NCI-H345 treated with DMSO at 0.1 percent for 48 hours (cell line): Measurements from ENCODE around the gene TUBA3D.
"Not testable (repeated sequence)": the region's sequence is repeated elsewhere in the genome, so short reads cannot be mapped to it uniquely, and the experiment has no call there.

Experiments
- DNase-seq: peaks from one replicate; lab custom pipeline; 2025; ENCODE audit not compliant: unreplicated experiment; lab: John Stamatoyannopoulos, UW

Gene TUBA3D

DNA sequence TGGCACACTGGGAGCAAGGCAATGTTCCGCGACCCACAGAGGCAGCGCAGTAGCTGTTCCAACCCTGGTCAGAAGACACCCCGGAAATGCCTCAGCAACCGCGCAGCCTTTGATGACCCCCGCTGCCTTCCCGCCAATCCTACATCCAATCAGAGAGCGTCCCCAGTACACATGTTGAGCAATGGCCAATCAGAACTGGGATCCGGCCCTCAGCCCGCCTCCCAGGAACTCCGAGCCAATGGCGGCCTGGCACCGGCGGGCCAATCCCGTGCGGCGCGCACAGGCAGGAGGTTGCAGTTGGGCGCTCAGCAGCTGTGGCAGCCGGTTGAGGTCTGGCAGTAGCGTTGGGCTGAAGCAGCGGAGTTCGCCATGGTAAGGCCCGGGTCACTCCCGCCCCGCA, at the start of gene TUBA3D:
Gene TUBA3D, plus strand, starts transcription at position 289 of the 400 bp plus-strand sequence. Its CDS starts 81 bp downstream, at position 370.
- no peak for DNase-seq

- no peak for DNase-seq
Measured at GRCh38 chr2:131426727-131427126, 49.2 kb upstream of the TUBA3D start.

GRCh38 chr2:131431336-131431735, 44.6 kb upstream of the TUBA3D start:
- DNase-seq, result no peak

- DNase-seq, result not testable (repeated sequence)
Measured at GRCh38 chr2:131440742-131441468, 35.0 kb upstream of the TUBA3D start.

DNA sequence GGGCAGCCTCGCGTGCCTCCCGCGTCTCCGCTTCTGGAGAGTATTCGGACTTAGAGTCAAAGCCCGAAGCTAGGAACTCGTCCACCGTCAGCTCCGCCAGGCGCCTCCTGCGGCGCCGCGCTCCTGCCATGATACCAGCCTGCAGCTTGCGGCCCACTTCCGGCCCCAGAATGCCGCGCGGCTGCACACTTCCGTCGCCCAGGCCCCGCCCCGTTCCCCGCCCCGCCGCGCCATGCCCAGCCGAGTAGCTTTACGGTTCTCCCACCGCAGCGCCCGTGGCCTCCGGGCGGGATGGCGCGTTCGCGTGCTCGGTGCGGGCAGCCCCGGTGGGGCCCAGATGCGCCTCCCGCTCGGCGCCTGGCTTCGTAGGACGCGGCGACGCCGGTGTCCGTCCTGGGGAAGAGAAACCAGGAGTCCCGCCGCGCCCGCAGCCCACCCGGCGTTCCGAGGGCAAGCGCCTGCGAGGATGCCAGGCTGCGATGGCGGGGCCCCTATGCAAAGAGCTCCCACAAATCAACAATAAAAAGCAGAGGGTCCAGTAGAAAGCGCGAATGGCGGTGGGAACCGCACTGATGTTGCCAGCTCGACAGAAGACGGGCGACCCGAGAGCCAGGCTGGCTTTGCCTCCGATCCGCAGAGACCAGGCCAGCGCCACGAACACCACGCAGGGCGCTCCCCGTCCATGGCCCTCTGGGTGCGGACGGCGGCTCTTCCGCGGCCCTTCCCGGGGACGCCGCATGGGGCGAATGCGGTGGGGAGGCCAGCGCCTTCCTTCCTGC, 31.0 kb upstream of the TUBA3D start:
- DNase-seq, result not testable (repeated sequence)

GRCh38 chr2:131445515-131445797, 30.5 kb upstream of the TUBA3D start:
- DNase-seq, result not testable (repeated sequence)

- DNase-seq, result no peak
Measured at GRCh38 chr2:131445896-131446295, 30.0 kb upstream of the TUBA3D start.

GRCh38 chr2:131447981-131448380, 27.9 kb upstream of the TUBA3D start:
- DNase-seq, result not testable (repeated sequence)

DNA sequence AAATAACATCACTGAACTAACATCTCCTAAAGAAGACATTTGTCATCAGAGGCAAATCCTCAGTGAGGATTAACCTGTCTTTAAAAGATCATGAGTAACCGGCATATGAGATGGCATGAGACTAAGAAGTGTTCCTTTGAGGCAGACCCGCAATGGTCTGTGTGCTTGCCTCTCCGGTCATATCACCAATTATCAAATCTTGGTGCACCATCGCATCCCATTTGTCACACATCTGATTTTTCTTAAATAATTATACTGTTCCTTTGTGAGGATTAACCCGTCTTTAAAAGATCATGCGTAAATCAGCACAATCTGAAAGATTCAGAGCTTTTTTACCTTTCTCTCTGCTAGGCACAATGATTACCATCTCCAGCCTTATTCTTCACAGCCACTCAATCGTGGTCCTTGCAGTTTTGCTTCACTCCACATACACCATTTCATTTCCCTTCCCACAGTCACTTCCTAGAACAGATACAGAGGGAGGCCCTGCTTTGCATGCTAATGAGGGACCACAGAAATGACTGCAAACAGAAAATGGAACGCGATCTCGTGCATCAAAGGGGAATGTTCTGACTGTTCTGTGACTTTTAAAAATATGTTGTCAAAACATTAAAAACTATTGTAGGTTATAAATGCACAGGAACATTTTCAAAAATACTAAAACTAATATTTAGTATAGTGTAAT, 24.5 kb upstream of the TUBA3D start:
- DNase-seq, result not testable (repeated sequence)

DNA sequence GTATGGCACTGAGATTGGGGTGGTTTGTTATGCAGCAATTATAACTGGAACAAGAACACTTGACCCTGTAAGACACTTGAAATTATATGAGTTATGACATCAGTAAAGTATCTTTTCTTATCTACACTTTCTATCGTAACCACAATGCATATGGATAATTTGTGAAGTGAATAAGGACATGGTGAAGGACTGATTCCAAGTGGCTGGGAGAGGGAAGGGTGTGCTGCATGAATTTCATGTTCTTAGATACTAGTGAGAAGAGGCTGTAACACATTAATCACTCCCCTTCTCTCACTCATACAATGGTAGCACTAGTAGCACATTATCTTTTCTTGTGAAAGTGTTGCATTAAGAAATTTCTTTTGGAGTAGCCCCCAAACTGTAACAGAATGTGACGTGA, 21.0 kb upstream of the TUBA3D start:
- DNase-seq, result not testable (repeated sequence)

DNA sequence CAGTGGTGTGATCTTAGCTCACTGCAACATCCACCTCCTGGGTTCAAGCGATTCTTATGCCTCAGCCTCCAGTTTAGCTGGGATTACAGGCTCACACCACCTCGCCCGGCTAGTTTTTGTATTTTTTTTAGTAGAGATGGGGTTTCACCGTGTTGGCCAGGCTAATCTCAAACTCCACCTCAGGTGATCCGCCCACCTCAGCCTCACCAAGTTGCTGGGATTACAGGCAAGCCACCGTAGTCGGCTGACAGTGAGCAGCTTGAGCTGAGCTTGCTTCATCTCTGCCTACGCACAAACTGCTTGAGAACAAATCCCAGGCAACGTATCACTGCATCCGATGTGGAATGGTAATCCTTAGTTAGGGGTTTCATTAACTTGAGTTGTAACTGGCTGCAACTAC, 8.2 kb upstream of the TUBA3D start:
- DNase-seq, result not testable (repeated sequence)

GRCh38 chr2:131470944-131471343, 5.0 kb upstream of the TUBA3D start:
- not testable (repeated sequence) for DNase-seq

DNA sequence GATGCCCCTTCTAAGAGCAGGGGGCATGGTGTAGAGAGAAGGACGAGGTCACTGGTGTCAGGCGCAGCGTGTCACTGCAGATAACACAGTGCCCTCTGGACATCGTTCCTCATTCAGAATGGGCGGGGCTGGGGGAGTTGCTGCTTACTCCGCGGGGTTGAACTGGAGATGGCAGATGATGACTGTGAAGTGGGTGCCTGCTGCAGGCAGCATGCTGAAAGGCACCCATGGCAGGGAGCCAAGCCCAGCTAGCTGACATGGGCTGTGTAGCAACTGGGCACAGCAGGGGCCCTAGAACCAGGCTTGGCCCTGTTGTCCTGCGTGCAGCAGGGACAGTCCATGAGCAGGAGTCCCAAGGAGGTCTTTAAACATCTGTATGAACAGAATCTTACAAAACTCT, 4.3 kb upstream of the TUBA3D start:
- not testable (repeated sequence) for DNase-seq

GRCh38 chr2:131473266-131473665, 2.7 kb upstream of the TUBA3D start:
- not testable (repeated sequence) for DNase-seq

- not testable (repeated sequence) for DNase-seq
Measured at GRCh38 chr2:131476363-131476762, 444 bp downstream of the TUBA3D start.

DNA sequence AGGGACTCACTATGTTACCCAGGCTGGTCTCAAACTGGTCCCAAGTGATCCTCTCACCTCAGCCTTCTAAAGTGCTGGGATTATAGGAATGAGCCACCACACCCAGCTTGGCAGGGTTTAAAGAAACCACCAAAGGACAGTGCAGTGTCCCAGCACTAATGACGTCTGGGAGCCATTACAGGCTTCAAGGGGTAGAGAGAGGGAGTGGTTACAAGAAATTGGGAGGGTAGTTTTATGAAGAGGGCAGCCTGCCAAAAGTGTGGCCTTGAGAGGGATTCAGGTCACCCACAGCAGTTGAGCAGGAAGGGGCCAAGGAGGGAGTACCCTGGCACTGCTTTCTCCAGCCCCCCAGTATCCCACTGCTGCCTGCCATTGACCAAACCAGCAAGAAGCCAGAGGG, 1.3 kb downstream of the TUBA3D start:
- not testable (repeated sequence) for DNase-seq

DNA sequence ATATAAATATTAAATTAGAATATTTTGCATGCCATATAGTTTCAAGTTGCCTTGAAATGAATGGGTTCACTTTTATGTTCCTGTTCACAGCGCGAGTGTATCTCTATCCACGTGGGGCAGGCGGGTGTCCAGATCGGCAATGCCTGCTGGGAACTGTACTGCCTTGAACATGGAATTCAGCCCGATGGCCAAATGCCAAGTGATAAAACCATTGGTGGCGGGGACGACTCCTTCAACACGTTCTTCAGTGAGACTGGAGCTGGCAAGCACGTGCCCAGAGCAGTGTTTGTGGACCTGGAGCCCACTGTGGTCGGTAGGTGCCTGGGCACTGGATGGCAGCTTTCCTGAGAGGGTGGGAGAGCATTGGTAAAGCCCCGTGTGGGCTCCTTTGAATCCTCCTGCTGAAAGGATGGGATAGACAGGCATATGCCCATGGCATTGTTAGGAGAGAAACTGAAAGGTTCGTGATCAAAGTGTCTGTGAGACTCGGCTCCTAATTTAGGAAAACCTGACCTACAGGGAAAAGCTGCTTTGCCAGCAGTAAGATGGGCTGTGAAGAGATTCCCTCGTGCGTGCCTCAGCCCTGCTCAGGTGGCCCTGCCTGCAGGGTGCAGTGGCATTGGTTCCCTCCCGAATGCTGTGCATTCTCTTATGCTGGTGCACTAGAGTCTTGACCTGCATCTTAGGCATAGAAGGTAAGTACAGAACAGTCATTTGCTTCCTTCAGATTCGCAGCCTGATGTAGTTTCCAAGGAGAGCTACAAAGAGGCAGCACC, 2.3 kb downstream of the TUBA3D start:
- not testable (repeated sequence) for DNase-seq

DNA sequence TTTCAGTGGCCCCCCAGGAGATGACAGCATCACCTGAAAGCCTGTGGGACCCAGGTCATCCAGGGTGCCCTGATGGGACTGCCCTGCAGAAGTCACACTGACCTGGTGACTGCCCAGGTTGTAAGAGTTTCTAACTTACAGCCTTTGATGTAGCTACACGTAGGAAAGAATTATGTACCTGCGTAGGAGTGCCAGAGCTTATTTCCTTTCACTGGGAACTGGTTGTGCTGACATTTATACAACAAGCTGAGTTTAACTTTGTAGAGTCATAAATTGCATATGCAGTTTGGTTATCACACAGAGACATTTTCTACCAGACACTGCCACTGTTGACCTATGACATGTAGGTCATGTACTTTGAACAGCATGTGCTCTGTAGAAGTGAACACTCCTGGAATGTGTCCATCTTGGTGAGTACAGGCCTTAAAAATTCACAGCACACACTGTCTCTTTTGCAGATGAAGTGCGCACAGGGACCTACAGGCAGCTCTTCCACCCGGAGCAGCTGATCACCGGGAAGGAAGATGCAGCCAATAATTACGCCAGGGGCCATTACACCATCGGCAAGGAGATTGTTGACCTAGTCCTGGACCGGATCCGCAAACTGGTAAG, 3.0 kb downstream of the TUBA3D start:
- DNase-seq, result not testable (repeated sequence)

DNA sequence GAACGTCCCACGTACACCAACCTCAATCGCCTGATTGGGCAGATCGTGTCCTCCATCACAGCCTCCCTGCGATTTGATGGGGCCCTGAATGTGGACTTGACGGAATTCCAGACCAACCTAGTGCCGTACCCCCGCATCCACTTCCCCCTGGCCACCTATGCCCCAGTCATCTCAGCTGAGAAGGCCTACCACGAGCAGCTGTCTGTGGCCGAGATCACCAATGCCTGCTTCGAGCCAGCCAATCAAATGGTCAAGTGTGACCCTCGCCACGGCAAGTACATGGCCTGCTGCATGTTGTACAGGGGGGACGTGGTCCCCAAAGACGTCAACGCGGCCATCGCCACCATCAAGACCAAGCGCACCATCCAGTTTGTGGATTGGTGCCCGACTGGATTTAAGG, 4.4 kb downstream of the TUBA3D start:
- DNase-seq, result not testable (repeated sequence)

DNA sequence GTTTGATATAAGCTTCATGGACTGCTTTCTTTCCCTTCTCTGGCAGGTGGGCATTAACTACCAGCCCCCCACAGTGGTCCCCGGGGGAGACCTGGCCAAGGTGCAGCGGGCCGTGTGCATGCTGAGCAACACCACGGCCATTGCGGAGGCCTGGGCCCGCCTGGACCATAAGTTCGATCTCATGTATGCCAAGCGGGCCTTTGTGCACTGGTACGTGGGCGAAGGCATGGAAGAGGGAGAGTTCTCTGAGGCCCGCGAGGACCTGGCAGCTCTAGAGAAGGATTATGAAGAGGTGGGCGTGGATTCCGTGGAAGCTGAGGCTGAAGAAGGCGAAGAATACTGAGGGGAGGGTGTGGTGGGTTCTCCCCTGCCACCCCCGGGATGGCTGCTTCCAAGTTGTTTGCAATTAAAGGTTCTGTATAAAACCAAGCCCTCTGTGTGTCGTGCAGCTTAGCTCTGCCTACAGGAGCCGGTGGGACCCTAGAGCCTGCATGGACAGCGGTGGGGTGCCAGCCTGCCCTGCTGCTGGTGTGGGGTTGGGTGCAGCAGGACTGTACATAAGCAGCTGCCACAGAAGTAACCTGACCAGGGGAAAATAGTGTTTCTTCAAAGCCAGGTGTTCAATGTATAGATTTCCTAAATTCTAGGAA, 6.7 kb downstream of the TUBA3D start:
- not testable (repeated sequence) for DNase-seq
